CD4-positive, alpha-beta T cell treated with Interferon alpha-2 for 1 hour (primary cell): ENCODE data around the gene MCTP1.
"Not testable (repeated sequence)": the region's sequence is repeated elsewhere in the genome, so short reads cannot be mapped to it uniquely, and the experiment has no call there.

Source experiments
- DNase-seq, 2 donors: peaks; one replicate each; pipeline ENCODE4 v3.0.0-alpha.2; 2020 to 2022

Gene MCTP1

DNA sequence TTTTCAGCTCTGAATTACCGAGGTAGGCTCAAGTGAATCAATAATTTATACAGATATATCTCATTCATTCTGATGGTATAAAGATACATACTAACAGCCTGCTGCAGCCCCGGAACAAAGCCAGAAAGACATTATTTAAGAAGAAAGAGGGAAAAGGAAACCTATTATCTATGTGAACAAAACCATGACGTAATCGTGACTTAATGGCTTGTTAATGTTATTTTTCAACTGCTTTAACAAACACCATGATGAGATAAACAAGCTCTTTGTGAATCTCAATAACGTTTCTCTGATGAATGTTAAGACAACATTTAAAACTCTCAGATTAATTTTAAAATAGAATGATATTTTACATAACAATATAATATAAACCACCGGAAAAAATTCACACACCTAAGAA lies 429.4 kb downstream of the MCTP1 start:
- DNase-seq = no peak

DNA sequence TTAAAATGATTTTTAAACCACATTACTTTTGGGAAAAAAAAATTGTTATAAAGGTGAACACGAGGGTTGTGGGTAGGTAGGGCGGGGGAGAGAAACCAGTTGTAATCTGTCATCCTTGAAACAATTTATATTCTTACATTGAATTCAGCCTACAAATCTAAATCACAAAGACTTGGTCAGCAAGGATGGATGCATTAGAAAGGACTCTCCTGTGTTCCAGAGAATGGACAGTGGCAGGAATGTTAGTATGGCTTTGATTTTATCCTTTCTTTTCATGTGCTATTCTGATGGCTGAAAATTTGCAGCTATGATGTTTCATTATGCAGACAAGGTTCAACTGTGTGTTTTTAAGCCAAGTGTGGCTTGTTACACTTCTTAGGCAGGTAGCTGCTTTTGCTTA lies 431.8 kb downstream of the MCTP1 start:
- no peak for DNase-seq

DNA sequence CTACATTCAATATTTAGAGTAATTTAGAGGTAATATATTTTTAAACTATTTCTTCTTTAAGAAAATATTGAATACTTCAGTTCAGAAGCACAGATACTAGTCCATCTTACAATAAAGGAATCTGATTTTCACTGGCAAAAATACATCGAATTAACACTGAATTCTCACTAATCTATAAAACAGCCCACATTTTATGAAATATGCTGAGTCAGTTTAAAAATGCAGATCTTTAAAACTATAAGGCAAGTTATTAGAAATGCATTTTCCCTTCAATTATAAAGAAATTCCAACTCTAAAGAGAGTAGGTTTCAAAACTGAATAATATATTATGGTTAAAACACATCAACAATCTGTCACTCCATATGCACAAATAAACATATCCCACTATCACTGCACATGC lies 433.9 kb downstream of the MCTP1 start:
- no peak for DNase-seq

DNA sequence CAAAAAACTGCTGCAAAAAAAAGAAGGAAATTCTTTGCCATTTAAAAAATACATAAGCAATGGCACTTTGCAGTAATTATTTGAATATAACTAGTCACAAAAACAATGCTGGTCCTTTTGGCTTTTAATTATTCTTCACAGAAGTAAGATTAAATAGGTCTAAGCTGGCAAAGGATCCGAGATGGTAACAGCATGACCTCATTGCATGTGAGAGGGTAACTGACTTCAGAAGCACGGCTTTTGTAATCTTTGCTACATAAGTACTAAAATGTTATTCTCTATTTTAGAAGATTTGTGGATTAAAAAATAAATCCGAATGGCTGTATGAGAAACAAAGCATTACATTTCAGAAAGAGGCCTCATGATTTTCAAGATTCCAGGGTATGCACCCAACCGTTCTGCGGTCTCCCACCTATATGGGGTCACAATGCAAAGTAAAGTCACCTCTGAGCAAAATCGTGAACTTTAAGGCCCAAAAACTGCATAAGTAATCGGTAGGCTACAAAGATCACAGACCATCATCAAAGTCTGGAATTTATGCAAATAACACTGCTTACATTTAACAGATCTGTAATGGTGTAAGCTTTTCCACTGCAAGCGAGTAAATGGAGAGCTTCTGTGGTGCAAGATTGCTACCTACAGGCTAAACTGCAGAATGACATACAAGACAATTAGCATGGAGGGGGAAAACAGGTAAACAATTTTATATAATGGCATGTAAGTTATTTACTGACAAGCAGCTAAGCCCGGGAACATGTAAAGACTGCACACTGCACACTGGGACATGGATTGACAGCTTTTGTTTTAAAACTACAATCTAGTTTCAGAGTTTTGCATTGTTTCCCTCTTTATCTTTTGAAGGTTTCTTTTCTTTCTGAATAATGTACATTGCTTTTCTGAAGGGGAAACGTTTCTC lies 434.8 kb downstream of the MCTP1 start:
- peak; percentile 4 to 63 for DNase-seq

DNA sequence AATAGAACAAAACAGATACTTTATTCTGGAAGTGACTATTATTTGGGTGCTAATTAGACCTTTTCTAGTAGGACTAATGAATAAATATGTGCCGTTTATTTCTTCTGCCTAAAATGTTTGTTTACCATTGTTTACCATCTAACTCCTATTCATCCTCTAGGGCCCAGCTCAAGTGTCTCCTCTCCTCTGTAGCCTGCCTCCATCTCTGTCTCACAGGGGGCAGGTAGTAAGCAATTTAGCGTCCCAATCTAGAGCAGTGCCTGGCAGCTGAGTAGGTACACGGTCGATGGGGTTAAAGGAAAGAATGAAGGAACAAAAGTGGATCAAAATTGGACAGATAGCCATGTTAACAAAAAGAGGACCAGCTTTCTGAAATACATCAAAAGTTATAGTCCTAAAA lies 435.6 kb downstream of the MCTP1 start:
- no peak for DNase-seq

DNA sequence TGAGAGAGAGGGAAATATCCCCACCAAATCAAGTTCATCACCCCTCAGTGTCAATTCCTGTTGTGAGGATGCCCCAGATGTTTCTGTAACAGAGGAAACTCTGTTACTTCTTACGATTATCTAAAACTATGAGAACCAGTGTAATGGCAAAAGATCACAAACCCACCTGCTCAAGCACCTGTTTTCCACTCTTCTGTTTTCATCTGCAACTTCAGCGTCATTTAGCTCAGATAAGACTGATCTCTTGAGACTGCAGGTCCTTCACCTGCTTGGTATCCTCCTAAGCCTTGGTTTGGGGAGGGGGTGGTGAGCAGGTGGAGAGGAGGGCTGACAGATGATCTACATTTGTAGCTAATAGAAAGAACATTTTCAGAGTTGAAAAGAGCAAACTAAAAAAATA lies 437.2 kb downstream of the MCTP1 start:
- DNase-seq = no peak

DNA sequence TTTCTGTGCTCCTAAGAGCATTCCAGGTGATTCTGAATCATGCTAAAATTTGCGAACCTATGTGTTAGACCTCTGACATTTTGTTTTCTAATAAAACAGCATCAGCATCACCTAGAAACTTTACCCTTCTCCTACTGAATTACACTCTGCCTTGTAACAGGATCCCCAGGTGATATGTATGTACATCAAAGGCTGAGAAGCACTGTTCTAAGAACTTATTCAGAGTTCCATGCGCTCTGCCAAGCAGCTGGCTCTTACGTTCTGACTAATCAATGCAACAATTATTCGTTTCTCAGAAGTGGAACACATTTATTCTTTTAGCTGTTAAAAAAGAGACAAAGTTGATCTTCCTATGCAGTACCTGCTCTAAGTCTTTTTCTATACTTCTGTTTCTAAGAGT lies 437.9 kb downstream of the MCTP1 start:
- DNase-seq = no peak

DNA sequence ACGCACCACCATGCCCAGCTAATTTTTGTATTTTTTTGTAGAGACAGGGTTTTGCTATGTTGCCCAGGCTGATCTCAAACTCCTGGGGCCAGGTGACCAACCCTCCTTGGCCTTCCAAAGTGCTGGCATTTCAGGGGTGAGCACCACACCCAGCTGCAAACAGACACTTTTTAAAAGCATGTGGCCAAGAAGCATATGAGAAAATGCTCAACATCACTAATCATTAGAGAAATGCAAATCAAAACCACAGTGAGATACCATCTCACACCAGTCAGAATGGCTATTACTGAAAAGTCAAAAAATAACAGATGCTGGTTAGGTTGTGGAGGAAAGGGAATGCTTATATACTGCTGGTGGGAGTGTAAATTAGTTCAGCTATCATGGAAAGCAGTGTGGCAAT lies 439.2 kb downstream of the MCTP1 start:
- DNase-seq = not testable (repeated sequence)

DNA sequence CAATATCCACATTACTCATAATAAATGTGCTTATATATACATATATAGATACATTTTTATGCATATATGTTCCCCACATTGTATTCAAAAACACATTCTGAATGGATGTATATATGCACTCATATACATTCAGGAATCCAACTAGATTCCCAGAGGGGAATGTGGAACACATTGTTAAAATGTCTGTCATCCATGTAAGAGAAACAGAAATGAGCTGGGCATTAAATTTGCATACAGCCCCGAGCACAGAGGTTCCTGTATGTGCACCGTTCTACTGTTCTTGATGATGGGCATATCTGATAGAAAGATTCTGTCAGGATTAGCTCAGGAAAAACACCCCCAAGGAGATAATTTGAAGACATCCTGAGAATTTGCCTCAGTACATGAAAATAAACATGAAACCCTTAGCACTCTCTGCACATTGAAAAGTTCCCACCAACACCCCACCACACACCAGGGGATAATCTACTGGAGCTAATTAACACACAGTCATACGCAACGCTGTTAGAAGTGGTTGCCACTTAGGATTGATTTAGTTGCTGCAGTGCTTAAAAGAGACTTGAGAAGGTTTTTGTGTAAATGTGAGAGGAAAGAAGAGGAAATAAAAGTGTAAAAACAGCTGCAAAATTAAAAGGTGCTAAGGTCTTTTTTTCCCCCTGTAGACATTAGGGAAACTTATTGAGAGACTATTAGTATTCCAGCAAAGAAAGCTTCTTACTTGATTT lies 443.1 kb downstream of the MCTP1 start:
- no peak for DNase-seq

DNA sequence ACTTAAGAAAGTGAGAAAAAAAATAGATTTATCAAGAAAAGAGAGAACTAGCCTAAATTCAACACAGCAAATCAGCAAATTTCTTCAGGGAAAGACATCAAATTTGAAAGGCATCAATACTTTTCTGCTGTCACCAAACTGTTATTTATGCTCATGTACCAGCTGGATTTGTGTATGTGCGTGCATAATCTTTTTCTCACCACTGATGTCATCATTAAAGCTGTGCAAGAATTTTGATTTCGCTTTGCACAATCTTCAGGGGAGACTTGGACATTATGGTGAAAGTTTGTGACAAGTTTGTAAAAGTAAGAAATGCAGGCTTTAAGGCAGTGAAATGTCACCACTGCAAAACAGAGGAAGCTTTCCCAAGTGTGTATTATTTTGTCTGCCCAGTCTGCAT lies 451.0 kb downstream of the MCTP1 start:
- no peak for DNase-seq

DNA sequence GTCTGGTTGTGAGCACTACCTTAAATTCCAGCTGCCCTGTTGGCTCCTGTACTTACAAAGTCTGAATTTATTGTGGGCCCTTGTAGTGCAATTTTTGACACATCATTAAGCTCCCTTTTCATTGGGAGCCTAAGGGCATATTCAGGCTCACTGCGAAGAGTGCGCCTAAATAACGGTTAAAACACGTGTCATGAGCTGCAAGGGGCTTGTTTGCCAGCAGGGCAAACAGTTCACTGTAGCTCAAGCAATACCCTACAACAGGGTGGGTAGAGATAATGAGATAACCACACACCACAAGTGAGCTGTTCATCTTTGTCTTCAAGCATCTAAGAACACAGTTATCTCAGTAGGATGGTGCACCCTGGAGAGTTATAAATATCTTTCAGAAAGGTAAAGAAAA lies 452.2 kb downstream of the MCTP1 start:
- no peak for DNase-seq

DNA sequence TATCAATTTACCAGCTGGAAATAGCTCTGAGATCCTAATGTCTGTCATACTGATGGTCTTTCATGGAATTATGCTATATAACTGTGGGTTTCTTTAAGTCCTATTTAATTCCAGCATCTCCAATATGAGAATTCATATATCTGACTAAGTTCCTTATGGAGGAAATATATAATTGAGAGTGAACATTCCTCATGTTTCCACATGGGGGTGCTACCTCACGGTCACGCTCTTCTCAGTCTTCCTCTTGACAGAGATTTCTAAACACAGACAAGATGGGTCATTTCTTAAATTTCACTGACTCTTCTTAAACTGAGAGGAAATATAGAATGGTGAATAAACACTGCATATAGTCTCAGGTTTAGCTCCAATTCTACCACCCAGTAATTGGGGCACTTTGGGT lies 454.4 kb downstream of the MCTP1 start:
- no peak for DNase-seq

DNA sequence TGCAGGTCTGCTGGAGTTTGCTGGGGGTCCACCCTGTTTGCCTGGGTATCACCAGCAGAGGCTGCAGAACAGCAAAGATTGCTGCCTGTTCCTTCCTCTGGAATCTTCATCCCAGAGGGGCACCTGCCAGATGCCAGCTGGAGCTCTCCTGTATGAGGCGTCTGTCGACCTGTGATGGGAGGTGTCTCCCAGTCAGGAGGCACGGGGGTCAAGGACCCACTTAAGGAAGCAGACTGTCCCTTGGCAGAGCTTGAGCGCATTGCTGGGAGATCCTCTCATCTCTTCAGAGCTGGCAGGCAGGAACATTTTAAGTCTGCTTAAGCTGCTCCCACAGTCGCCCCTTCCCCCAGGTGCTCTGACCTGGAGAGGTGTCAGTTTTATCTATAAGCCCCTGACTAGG lies 456.7 kb downstream of the MCTP1 start:
- not testable (repeated sequence) for DNase-seq

DNA sequence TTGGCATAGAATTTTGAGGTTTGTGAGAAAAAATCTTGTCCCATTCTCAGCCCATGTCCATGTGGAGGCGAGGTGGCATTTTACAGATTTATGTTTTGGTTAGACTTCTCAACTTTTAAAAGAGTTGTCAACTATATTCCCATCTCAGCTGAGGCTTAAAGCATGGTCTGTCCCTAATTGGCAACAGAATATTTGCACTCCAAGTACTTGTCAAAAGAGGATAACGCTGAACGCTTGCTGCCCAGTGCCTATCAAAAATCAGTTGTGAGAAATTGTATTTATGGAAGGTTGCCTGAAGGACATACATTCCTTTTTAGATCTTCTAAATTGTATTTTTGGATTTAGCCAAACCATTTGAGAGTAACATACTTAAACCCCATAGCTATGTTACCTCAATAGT lies 464.4 kb downstream of the MCTP1 start:
- DNase-seq = no peak

DNA sequence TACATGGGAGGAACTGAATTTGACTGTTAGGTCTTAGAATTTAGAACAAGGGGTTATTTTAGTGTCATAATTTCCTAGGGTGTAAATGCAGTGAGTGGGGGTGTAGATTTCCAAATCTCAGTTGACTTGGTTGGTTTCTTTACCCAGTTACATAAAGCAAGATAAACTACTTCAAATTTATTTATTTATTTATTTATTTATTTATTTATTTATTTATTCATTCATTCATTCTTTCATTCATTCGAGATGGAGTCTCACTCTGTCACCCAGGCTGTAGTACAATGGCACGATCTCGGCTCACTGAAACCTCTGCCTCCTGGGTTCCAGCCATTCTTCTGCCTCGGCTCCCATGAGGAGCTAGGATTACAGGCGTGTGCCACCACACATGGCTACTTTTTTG lies 466.0 kb downstream of the MCTP1 start:
- DNase-seq = no peak

DNA sequence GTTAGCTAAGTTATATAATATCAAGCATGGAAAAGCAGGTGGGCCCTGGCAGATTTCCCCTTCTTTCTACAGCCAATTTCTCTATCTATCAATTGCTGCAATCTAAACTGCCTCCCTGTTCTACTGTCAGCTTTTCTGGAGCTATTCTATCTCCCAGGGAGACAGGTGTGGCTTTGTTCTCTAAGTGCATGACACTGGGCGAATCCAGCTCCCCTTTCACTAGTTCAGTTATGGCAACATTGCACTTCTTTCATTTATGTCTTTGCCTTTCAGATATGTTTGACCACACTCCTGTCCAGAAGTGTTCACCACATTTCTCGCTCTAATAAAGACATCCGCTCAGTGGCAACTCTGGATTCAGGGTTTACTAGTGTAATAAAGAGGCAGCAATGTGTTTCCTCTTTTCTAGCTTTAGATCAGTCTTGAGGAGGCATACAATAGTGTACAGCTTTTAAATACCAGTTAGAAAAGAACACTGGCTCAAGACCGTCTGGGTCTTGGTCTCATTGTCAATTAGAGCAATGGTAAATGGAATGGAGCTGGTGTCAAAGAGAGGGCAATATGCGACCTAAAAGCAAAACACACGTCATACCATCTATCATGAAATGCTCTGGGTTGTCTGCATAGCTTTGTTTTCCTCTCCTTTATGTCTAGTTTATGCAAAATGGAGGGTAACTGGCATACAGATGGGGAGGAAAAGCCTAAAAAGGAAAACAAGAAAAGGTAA lies 469.4 kb downstream of the MCTP1 start:
- DNase-seq = no peak

DNA sequence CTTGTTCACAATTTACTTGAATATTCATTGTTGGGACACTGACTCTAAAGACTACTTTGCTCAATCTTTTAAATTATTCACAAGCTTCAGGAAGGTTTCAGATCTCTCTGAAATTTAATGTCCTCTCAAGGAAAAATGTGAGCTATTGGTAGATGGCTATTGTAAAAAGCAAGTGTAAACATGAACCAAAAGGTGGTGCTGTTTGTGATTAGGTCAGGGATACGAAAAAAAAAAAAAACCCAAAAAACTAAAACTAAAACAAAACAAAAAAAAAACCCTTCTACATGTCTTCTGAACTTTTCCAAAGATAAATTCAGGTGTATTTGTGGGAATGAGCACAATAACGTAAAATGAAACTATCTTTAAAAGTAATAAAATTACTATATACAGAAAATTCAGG lies 472.7 kb downstream of the MCTP1 start:
- DNase-seq = no peak

DNA sequence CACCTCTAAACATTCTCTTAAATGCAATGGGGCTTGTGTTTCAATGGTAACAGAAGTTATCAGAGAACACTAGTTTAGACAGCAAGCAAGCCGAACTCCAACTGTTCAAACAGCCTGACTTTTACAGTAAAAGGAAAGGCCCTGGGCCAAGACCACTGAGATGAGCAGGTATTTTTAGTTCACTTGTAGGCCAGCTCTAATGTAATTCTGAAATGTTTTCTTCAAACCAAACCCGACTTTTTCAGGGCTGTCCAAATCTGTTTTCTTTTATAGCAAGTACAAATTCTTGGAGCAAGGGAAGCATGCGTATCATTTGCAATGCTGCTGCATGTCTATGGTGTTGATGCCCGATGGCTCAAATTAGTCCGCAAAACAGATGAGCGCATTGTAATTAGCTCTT lies 473.6 kb downstream of the MCTP1 start:
- DNase-seq = no peak

DNA sequence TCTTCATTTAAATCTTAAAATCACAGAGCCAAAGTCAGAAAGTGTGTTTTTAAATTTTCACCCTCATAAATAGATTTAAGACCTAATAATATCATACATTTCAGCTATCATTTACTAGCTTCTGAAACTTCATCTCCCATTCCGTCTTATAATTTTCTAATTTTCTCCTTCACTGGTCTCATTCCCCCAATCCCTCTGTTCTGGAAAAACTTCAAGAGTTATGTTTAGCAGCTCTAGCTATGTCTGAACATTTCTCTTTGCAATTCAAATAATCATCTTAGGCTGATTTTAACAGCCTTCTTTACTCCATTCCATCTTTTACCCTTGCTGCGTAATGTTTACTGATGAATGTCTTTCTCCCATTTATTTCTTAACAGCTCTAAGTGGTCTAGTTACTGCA lies 474.0 kb downstream of the MCTP1 start:
- DNase-seq = no peak

DNA sequence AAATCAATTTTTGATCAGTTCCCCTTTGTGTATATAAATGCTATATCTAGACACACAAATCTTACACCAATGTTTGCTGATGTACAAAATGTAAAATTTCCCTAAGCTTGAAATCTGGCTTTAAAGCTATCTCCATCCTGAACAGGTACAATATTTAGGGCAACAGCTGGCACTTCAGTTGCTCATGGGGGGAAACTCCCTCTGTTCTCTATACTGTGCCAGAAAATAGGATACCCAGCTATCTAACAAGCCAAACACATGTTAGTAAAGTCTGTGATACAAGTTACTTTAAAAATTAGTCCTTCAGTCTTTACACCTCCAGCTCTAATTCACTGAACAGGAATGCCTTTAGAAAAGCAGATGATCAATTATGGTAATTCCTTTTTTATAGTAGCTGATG lies 474.6 kb downstream of the MCTP1 start:
- DNase-seq = no peak

DNA sequence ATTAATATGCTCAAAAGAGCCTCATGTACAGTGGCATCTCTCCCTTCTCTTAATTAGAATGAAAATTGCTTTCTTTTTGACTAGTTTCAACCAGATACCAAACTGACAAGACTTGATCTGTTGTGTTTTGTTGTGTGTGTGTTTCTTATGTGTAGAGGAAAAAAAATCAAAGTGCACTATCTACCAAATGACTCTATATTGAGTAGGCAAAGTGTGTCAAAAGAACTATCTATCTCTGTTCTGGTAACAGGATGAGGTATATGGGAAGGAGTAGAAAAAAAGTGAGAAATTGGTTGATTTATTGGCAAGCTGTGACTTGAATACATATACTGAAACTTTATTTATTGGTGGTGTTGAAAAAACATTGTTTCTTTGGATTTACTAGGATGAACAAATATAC lies 476.4 kb downstream of the MCTP1 start:
- DNase-seq = no peak

DNA sequence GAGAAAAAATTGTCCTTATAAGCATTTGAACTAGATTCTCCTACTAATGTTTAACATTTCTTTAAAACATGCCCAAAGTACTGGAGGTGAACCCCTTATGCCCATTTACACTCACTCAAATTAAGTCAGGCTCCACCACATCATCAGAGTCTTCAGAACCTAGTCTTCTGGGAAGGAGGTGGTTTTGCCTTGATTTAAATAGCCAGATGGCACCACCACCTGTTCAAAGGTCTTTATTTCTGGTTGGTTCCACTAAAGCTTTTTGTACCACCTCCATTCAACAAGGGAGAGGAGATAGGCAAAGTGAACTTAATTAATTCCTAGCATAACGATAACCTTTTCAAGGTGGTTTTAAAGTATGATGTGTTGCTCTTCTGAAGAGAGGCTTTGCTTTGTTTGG lies 476.9 kb downstream of the MCTP1 start:
- DNase-seq = no peak

DNA sequence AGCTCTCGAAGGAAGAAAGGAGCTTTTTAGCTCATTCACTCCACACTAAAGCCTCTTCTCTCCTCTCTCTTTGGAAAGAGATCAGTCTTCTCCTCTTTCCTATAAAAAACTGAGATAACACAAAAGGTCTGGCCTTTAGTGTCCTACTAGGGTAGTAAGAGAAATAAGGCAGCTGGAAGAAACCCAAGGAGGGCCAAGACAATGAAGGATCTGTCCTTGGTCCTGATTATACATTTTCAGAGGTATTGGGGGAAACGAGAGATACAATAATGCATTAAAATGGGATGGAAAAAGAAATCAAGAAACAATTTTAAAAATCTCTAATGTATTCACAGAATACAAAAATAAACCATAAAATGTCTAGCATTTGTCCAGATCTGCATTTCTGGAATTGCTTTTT lies 482.4 kb downstream of the MCTP1 start:
- DNase-seq = no peak

DNA sequence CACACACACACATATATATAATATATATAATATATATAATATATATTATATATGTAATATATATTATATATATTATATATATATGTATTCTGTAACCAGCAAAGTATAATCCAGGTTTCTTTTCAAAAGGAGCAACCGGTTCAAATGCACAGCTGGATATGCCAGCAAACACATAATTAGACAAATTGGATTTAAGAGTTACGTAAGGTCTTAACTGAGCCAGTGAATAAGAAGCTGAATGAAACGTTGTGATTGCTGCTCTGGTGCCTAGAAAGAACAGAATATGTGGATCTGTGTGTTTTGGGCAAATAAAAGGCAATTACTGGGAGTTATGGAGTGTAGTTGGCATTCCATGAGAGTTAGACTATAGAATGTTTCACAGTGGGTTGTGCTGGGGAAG lies 488.3 kb downstream of the MCTP1 start:
- no peak for DNase-seq
